Measurements from ENCODE around the gene PNPLA2.

The PNPLA2 gene

DNA sequence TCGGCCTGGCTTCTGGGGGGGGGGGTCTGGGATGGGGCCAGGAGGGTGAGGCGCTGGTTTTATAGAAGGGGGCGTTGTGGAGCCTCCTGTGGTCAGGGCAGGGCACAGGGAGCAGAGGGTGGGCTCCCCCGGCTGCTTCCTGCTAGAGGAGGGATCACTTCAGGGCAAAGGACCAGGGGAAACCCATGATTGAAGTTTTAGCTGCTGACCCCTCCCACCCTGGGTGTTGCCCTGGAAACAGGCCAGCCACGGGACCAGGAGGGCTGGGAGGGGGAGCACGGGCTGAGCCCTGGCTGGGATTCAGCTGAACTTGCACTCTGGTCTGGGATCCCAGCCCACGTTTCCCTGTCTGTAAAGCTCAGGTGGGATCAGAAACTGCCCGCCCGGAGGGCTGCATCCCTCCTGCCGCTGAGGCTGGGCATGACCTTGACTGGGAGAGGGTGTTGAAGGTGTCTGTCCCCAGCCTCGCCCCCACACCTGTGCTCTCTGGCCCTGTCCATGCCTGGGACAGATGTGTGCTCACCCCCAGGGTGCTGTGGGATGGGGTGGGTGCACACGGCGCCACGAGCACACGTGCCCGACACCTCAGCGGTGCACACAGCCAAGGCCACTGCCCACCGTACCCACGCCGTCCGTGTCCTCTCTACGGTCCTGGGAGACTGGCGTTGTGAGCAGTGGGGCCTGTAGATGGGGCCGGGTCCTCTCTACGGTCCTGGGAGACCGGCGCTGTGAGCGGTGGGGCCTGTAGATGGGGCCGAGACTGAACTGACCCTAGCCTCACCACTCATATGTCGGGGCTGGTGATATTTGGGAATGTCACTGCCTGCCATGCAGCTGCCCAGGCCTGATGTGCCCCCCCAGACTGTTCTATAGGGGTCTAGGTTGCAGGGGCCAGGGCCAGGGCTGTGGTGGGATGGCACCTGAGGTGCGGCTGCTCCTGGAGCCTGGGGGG, 26.3 kb downstream of the PNPLA2 start:
- no peak for DNase-seq (ENCODE audit: low read depth)

DNA sequence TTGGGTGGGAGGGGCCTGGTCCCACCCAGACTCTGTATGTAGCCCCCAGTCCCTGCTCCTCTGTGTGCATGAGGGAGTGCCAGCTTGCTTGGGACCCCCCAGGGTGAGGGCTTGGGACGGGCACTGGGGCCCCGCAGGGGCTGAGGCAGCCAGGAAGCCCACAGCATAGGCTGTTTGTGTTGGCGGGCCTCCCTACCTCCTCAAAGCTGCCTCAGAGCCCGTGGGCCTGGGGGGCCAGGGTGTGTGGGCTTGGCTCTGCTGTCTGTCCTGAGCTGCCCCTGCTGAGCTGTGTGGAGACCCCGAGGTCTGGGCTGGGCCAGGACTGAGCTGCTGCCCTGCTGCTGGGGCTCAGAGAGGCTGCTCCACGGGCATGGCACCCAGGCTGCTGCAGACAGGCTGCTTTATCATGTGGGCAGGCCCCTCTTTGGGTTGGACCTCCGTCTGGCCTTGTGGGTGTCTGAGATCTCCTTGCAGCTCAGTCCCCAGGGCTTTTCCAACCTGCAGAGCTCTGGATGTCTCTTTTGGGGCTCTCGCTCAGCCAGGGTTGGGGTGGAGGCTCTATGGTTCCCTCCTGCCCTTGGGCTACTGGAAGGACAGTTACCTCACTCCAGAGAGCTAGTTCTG, 27.3 kb downstream of the PNPLA2 start:
- DNase-seq (ENCODE audit: low read depth): no peak

DNA sequence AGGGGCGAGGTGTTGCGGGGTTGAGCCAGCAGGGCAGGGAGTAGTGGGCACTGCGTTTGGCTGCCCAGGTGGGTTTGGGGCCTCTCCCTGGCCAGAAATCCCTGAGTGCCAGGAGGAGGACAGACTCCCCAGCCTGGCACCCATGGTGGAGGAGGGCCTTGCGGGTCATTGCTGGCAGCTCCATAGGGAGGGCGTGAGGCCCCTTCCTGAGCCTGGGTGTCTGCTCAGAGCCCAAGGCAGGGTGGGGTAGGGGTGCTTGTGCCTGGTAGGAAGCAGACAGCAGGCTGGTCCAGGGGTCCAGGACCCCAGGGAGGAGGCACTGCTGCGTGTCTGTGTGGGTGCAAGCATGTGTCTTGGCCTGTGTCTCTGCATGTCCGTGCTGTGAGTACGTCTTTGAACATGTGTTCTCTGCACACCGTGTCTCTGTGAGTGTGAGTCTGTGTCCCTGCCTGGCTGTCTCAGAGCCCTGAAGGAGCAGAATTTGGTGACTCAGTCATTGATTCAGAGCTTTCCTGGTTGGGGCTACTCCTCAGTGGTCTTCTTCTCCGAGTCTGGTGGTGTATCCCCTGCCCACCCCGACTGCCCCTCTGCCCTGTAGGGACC, 27.9 kb downstream of the PNPLA2 start:
- DNase-seq (ENCODE audit: low read depth): no peak

DNA sequence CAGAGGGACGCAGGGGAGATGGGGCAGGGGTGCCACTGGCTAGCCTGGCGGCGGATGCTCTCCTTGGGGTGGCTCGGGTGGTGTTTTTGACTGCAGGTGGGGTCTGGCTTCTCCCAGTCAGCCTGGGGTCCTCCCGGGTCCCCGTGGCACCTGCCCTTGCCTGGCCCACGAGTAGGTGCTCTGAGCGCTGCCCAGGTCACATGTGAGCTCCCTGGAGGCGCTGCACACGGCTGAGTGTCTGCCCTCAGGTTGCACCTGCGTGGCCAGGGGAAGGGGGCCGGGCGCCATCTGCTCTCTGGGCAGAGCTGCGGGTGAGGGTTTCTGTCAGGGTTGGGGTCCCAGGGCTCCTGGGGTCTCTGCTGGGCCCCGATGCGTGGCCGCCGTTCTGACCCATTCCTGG, 29.2 kb downstream of the PNPLA2 start:
- no peak for DNase-seq (ENCODE audit: low read depth)

DNA sequence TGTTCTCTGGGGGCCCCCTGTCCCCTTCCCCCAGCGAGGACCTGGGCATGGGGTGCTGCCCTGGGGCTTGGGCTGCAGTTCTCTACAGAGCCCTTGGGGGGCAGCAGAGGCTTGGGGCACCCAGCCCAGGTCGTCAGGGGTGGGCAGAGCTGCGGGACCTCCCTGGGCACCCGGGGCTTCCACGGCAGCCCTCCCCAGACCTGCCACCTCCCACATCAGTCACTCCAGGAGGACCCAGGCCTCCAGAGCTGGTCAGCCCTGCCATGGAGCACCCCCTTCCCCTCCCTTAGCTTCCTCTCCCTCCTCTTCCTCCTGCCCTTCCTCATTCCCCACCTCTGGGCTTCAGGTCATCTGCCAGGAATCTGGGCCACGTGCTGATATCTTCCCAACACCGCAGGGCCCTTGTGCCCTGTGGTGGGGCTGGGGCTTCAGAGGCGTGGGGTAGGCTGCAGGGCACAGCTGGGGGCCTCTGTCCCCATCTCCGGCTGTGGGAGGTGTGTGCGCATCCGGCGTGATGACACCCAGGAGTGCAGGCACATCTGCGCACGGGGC, 29.7 kb downstream of the PNPLA2 start:
- peak; percentile 35 for DNase-seq (ENCODE audit: low read depth)

DNA sequence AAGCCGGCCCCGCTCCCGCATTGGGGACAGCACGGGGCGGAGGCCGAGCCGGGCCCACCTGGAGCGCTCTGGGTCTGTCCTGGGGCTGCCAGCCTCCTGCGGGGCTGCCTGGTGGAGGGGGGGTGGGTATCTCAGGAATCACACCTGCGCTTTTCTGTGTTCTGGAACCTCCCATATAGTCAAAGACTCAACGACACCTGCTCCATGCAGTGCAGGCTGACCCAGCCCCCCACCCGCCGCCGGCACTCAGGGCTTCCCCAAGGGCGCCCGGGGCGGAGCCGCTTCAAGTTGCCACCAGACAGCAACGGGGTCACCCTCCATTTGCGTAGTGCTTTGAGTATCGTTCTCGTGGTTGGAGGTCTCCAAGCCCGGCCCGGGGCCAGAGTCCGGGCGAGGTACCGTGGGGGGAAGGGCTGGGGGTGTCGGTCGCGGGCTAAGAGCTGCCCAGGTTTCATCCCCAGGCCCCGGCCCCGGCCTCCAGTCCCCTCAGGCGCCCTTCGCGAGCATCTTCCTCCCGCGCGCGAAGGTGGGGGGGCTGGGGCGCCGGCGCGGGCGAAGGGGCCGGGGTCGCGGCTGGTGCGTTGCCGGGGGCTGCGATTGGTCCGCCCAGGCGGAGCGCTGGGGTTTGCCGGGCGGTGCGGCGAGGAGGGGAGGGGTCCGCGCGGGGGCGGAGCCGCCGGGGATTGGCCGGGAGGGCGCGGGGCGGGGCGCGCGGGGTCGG, 30.6 kb downstream of the PNPLA2 start:
- DNase-seq (ENCODE audit: low read depth): no peak

DNA sequence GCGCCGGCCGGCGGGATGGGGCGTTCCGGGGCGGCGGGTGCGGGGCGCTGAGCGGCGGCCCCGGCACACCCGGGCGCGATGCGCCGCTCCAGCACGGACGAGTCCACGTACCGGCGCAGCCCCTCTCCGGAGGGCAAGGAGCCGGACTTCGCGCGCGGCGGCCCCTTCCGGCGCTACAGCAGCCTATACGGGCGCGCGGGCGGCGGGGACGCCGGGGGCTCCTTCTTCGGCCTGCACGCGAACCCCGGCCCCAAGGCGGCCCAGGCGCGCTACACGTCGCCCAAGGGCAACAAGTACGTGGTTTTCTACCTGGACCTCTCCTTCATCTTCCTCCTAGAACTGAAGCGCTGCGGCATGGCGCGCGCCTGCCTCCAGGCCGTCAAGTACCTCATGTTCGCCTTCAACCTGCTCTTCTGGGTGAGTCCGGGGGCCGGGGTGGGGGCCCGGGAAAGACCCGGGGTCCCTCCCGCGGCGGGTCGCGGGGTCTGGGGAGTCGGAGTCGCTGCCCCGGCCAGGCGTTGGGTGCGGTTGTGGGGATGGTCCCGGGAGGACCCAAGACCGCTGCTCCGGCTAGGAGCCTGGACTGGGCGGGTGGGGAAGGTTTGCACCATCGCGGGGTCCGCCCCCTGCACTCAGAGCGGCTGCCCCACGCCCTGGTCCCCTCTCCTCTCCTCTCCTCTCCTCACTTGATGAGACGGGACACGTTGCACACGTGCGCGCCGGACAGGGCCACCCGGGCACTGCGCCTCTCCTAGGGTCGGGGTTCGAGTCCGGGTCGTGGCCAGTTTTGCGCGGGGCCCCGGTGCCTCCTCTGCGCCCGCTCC, 31.4 kb downstream of the PNPLA2 start:
- DNase-seq (ENCODE audit: low read depth): no peak

DNA sequence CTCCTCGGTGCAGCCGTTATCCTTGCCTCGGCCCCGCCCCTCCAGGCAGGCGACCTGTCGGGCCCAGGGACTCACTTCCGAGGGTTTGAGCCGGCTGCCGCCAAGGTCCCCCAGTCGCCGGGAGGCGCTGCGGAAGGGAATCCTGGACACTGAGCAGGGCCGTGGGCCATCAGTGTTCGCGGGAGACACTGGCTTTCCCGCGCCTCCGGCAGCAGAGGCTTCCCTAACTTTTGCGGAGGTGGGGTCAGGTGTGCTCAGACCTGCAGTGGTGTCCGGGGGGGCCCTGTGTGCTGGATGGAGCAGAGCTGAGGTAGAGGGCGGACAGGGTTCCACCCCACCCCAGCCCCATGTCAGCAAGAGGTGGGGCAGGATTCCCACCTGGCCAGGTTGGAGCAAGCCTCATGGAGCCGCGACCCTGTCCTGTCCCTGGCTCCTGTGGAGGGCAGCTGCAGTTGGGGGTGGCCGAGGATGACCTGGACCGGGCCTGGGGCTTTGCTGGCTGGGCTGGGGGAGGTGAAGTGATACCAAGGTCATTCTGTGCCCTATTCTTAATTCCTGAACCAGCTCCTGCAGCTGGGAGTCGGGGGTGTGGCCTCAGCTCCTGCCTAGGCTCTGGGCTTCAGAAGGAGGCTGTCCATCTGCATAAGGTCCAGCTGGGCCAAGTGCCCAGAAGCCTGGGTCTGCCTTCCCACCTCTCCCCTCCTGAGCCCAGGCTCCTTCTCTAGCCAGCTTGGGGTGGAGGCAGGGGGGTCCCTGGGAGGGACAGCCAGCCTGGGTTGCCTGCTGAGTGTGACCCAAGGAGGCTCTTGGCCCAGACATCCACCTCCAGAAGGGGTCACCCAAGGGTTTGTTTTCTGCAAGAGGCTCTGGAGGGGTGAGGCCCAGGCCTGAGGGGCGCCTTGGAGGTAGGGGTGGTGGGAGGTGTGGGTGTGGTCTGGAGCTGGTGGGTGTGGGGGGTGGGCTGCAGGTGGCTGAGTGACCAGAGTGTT, 32.4 kb downstream of the PNPLA2 start:
- no peak for DNase-seq (ENCODE audit: low read depth)

DNA sequence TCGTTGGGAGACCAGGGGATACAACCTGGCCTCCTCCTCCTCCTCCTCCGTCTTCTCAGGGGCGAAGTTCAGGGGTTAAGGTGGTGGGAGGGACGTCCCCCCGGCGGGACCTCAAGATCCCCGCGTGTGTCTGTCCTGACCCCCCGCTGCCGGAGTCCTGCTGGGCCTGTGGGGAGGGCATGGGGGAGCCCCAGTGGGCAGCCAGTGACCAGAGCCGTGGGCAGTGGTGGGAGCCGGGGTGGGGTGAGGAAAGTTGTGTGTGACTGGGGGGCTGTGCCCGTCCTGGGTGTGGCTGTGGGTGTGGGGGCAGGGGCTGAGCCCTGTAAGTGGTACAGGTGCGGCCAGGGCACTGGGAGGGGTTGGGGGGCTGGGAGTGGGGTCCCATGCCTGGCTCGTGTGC, 34.0 kb downstream of the PNPLA2 start:
- no peak for DNase-seq (ENCODE audit: low read depth)

DNA sequence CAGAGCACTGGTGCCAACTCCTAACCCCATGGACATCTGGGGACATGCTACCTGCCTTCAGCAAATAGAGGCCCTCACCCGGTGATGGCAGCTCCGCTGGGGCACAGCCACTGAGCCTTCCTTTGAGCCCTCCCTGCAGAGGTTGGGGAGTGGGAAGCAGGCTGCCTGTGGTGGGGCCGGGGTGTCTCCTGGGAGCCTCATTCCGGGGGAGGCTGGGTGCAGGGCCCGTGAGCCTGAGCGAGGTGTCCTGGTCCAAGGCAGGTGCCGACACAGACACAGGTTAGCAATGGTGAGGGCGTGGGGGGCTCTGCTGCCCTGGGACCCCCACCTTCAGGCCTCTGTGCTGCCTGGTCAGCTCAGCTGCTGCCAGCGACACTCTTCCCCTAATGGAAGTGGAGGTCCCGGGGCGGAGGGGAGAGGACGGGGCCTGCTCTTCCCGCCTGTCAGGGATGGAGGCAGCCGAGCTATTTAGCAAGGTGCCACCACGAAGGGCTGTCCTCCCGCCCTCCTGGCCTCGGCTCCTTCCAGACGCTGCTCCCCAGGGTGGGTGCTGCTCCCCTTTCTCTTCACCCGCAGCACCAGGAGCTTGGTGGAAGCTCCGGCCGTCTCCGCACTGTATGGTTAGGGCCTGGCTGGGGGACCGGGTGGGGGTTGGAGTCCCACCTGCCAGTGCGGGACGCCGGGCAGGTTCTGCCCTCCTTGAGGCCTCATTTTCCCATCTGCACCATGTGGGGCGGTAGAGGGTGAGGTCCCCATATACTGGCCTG, 35.2 kb downstream of the PNPLA2 start:
- DNase-seq (ENCODE audit: low read depth): no peak

DNA sequence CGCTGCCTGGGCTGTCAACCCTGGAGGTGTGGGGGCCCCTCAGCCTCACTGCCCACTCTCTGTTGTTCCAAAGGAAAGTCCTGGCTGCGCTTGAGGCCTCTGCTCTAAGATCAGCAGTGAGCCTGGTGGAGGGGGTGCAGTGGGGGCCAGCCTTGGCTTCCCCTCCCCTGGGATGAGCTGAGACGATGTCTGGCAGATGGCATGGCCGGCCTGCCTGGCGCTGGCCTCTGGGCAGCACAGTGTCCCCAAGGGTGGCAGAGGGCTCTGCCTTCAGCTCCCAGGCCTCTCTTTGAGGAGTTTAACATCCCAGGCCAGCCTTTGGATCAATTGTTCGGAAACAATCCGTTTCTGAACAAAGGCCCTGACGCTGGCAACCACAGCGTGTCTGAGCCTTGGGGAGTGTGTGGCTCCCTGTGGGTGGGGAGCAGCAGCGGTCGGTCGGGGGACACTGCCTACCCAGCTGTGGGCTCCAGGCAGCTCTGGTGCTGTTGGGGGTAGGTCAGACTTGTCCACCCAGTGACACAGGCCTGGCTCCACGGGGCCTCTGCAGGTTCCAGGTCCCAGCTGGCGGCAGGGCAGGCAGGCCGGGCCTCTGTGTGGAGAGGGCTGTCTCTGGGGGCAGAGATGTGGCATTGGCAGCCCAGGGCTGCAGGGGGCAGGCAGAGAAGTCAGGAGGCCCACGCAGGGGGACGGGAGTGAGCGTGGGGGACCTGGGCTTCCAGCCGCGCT, 36.1 kb downstream of the PNPLA2 start:
- DNase-seq (ENCODE audit: low read depth): no peak

DNA sequence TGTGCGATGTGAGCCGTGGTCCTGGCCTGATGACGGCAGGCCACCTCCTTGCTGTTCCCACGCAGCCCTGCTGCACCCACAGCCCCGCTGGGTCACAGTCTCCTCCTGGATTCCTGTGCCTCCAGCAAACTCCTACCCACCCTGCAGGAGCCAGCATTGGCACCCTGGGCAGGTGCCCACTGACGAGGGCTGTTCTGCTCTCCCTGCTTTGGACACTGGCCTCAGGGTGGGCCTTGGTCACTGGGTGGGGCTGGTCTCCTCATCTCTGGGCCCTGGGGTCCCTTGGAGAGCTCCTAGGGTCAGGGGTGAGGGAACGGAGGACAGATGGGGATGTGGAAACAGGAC, 36.6 kb downstream of the PNPLA2 start:
- no peak for DNase-seq (ENCODE audit: low read depth)

DNA sequence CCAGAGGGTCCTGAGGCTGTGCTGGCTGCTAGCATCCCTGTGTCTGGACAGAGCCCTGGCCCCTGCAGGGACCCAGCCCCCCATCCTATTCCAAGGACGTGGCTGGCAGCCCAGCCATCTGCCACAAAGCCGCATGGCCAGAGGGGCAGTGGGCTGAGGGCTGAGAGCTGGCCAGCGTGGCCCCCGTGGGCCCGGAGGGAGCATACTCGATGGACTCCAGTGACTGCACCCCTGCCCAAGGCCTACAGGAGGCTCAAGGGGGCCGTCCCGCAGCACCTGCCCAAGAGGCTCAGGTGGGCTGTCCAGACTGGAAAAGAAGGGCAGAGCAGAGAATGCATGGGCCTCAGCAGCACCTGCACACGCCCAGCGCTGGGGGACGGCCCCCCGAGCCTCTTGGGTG, 37.1 kb downstream of the PNPLA2 start:
- no peak for DNase-seq (ENCODE audit: low read depth)

DNA sequence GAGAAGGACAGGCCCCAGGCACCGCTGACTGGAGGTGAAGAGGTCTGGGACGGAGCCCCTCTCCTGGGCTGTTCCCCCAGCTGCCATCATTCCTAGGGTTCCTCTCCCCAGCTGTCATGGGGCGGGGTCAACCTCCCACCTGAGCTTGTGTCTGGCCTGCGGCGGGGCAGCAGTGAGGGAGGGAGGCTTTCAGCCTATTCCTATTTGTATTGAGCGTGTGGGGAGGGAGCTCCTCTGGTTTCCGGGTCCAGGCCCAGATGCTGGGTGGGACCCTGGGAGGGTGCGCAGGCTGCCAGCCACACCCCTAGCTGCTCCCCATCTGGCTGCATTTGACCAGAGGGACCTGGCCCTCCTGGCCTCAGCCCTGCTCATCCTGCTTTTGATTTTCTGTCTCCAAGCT, 37.7 kb downstream of the PNPLA2 start:
- no peak for DNase-seq (ENCODE audit: low read depth)

DNA sequence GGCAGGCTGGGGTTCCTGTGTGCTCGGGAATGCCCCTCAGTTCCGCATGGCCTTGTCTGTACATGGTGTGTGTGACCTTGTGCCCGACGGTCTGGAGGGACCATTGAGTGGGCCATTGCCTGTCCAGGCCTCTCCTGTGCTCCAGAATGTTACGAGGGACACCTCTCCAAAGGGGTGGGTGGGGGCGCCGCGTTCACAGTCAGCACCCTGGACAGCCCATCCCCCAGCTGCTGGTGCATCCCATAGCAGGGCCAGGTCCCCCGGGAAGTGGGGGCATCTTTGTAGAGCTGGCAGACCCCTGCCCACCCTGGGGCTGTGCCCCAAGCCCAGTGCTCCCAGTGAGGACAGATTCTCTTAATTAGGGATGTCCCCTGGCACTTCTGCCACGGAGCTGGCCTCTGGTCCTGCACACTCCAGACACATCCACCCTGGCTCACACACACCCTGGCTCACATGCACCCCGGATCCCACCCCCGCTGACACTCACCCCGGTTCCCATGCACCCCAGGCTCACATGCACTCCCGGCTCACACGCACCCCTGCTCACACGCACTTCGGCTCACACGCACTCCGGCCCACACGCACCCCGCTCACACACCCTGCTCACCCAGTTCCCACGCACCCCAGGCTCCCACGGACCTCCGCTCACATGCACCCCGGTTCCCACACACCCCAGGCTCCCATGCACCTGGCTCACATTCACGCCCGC, 39.5 kb downstream of the PNPLA2 start:
- DNase-seq (ENCODE audit: low read depth): no peak

DNA sequence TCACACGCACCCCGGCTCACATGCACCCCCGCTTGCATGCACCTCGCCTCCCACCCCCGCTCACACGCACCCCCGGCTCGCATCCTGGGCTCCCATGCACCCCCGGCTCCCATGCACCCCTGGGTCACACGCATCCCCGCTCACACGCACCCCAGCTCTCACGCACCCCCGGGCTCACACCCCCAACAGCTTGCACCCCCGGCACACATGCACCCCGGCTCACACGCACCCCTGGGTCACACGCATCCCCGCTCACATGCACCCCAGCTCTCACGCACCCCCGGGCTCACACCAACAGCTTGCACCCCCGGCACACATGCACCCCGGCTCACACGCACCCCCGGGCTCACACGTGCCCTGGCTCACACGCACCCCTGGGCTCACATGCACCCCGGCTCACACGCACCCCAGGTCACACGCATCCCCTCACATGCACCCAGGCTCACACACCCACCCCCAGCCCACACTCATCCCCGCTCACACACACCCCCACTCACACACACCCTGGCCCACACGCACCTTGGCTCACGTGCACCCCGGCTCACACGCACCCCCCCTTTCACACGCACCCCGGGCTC, 40.1 kb downstream of the PNPLA2 start:
- no peak for DNase-seq (ENCODE audit: low read depth)

DNA sequence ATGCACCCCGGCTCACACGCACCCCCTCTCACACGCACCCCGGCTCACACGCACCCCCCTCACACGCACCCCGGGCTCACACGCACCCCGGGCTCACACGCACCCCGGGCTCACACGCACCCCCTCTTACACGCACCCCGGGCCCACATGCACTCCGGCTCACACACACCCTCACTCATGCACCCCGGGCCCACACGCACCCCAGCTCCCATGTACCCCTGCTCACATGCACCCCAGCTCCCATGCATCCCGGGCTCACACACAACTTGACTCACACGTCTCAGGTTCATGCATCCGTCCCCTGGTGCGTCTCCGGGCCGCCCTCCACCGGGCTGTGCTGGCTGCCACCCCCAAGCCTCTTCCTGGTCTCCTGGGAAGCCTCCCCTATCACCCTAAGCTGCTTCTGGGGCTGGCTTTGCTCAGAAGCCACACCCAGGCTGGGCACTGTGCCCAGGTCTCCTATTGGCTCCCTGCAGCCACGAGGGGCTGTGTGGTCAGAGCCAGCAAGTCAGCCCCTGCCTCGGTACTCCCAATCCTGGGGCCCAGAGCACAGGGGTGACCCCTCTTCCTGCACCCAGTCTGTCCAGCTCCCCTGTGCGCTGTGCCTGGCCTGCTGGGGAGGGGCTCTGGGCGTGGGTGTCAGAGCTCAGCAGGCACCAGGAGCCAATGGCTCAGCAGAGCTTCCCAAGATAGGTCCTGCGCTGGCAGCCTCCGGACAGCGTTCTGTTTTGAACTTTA, 40.8 kb downstream of the PNPLA2 start:
- DNase-seq (ENCODE audit: low read depth): no peak
